Prostate gland (tissue), 2 donors: ENCODE results near the gene FBXL17. TPM values are rescaled to one million over a fixed set of nuclear protein-coding genes. Genes with fewer than 3 reads are reported as not detected.

Source experiments
- DNase-seq: peaks from one replicate; pipeline ENCODE4 v3.0.0-alpha.2; 2019; ENCODE audit warnings: low spot score
- H3K27ac ChIP-seq, 2 donors: fragments of 200-600 bp; sonication (generic); 2 replicates each; pipeline ENCODE4 v1.5.1; 2017 to 2019
- H3K27me3 ChIP-seq: fragments of 200-600 bp; sonication (generic); replicated peaks from 2 replicates; pipeline ENCODE4 v1.5.1; 2019; ENCODE audit not compliant: insufficient read depth
- H3K36me3 ChIP-seq, 2 donors: fragments of 200-600 bp; sonication (generic); 1 replicate in 1 of 2; 2 replicates in 1 of 2; pipeline versions ENCODE4 v1.5.1 to v1.8.1; 2017 to 2019
- H3K4me1 ChIP-seq: fragments of 200-600 bp; sonication (generic); replicated peaks from 2 replicates; pipeline ENCODE4 v1.5.1; 2019
- H3K4me3 ChIP-seq, 2 donors: fragments of 200-600 bp; sonication (generic); 2 replicates each; pipeline ENCODE4 v1.5.1; 2017 to 2019
- H3K9me3 ChIP-seq: fragments of 200-600 bp; sonication (generic); 2 replicates; pipeline ENCODE4 v1.5.1; 2017
- POLR2A ChIP-seq: fragments of 450-650 bp; IDR thresholded peaks from one replicate; pipeline ENCODE4 v1.6.1; 2016; ENCODE audit warnings: antibody characterized with exemption, mild to moderate bottlenecking
- POLR2AphosphoS5 ChIP-seq: sonication (generic); formaldehyde crosslinking; IDR thresholded peaks from one replicate; pipeline ENCODE4 v1.6.1; 2017; ENCODE audit warnings: antibody characterized with exemption
- WGBS: methylation state at CpG from one replicate; pipeline ENCODE4 v1.1.5; 2018; 5-methylcytosine and 5-hydroxymethylcytosine counted together
- intact Hi-C: fragments of 100-400 bp; cut with DNase I; formaldehyde crosslinking; loops from one replicate; pipeline ENCODE4 v1.14.2; 2022
- total RNA-seq, 2 donors: library from RNA; depleted of rRNA; stranded (reverse); fragments of >200 nt; gene quantifications; one replicate each; pipeline ENCODE4 v1.1.0, GENCODE V29; 2016
- TF ChIP-seq, protein P1 (sequence below), 4 experiments: fragments of 200-600 bp in 2 of 4; fragments of 450-650 bp in 2 of 4; sonication (generic) in 2 of 4; IDR thresholded peaks; 1 replicate in 3 of 4; 2 replicates in 1 of 4; pipeline ENCODE4 v1.5.1; 2016 to 2019; ENCODE audit warnings: antibody characterized with exemption in 4 of 4, mild to moderate bottlenecking in 2 of 4, moderate library complexity in 2 of 4

The FBXL17 gene
- total RNA-seq, 2 donors from 2014 or later: 14.8 to 30.4 TPM

DNA sequence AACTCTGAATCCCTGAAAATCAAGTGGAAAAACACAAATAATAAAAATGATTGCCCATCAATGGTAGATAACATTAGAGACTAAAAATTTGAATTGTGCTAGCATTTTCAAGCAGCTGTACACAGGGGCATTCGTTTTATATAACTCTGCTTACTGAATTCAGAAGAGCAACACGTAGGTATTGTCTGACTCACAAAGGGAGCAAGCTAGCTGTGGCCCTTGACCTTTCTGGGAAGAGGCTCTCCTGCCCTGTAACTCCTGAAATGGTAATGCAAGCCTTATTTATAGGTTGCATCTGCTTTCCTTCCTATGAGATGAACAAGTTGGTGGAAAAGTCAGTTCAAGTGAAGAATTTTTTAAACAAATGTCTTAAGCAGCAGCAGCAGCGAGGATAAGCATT is 492.5 kb downstream of the FBXL17 start:
- no peak for TF ChIP-seq POLR2AphosphoS5
- H3K27me3 ChIP-seq: no peaks in the 10 kb centered on the region
- no peak for DNase-seq
- 85% methylated on average over 3 of the region's 3 CpGs for WGBS
- H3K36me3 ChIP-seq: no peaks in the 10 kb centered on the region
- intact Hi-C loops: no loop called here
- H3K27ac ChIP-seq: no peak overlapping the region
- H3K9me3 ChIP-seq: no peaks in the 10 kb centered on the region
- H3K4me3 ChIP-seq: no peak overlapping the region
- no peaks in the 10 kb centered on the region for H3K4me1 ChIP-seq

DNA sequence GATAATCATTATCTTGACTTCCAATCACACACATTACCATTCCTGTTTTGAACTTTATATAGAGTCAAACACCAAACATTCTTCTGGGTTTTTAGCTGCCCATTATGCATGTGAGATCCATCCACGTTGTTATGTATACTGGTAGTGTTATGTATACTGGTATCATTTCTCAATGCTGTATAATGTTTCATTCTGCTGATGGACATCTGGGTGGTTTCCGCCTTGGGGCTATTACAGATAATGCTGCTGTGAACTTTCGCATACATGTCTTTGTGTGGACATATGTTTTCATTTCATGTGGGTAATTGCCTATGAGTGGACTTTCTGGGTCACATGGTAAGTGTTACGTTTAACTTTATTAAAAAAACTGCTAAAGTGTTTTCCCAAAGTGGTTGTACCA is 493.4 kb downstream of the FBXL17 start:
- no peaks in the 10 kb centered on the region for H3K27me3 ChIP-seq
- intact Hi-C loops: no loop called here
- H3K4me3 ChIP-seq: no peak overlapping the region
- no peak for TF ChIP-seq POLR2AphosphoS5
- TF ChIP-seq, protein P1, sequence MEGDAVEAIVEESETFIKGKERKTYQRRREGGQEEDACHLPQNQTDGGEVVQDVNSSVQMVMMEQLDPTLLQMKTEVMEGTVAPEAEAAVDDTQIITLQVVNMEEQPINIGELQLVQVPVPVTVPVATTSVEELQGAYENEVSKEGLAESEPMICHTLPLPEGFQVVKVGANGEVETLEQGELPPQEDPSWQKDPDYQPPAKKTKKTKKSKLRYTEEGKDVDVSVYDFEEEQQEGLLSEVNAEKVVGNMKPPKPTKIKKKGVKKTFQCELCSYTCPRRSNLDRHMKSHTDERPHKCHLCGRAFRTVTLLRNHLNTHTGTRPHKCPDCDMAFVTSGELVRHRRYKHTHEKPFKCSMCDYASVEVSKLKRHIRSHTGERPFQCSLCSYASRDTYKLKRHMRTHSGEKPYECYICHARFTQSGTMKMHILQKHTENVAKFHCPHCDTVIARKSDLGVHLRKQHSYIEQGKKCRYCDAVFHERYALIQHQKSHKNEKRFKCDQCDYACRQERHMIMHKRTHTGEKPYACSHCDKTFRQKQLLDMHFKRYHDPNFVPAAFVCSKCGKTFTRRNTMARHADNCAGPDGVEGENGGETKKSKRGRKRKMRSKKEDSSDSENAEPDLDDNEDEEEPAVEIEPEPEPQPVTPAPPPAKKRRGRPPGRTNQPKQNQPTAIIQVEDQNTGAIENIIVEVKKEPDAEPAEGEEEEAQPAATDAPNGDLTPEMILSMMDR (IDR thresholded peaks at IDR 0.05): no peak
- no peak for TF ChIP-seq POLR2A
- DNase-seq: no peak
- WGBS: 94% methylated on average over 4 of the region's 4 CpGs
- H3K4me1 ChIP-seq: no peaks in the 10 kb centered on the region
- no peaks in the 10 kb centered on the region for H3K9me3 ChIP-seq
- no peaks in the 10 kb centered on the region for H3K36me3 ChIP-seq
- no peak overlapping the region for H3K27ac ChIP-seq

DNA sequence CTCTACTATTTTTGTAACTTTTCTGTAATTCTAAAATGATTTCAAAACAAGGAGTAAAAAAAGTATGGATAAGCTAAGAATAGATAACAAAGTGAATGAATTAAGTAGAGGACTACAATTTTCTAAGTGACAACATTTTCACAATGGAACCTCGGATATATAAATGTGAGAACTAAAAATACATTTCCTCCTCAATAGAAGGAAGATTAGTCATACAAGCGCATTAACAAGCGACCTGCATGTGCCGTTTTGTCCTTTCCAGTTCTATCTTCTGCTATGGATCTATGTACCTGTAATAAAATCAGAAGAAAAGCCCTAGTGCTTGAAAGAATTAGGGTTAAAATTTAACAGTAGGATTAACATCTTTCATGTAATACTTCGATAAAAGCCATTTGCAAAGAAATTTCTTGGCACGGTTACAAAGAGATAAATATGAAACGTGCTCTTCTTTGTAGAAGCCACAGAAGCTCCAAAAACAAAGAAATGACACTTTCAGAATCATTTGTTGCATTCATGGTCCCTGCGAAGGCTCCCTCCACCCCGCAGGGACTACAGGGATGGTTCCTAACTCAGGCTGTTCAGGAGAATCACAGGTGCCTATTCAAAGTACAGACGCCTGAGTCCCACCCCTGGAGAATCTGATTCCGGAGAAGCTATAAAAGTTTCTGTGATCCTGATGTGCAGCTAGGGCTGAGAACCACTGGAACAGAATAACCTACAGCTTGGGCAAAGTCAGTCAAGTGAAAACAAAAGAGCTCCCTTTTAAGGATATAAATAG is 494.5 kb downstream of the FBXL17 start:
- Histone ChIP-seq H3K4me1 (no peaks in the 10 kb centered on the region), H3K27ac (no peak overlapping the region), H3K9me3 (no peaks in the 10 kb centered on the region), H3K4me3 (no peak overlapping the region), H3K27me3 (no peaks in the 10 kb centered on the region), H3K36me3 (no peaks in the 10 kb centered on the region)
- no peak for TF ChIP-seq POLR2A
- TF ChIP-seq POLR2AphosphoS5: no peak
- TF ChIP-seq, protein P1 (IDR thresholded peaks at IDR 0.05): no peak
- no peak for DNase-seq
- intact Hi-C loops: no loop called here
- 28% methylated on average over 11 of the region's 11 CpGs for whole genome bisulfite sequencing

DNA sequence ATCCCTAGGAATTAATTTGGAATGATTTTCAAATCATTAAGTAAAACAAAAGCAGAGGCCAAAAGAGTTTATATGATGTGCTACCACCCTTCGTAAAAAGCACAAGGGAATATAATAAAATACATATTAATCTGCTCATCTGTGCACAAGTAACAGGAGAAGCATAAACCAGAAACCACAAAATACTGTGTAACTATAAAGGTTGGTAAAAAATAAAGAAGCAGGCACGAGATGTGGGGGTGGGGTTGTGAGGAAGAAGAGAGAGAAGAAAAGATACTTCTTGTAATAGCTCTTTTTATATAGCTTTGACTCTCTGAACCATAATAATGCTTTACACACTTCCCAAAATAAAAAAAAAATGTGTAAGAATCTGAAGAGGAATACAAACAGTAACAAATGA is 496.3 kb downstream of the FBXL17 start:
- H3K36me3 ChIP-seq: no peaks in the 10 kb centered on the region
- 85% methylated on average over 2 of the region's 2 CpGs for WGBS
- no peaks in the 10 kb centered on the region for H3K4me1 ChIP-seq
- no peaks in the 10 kb centered on the region for H3K9me3 ChIP-seq
- no peak overlapping the region for H3K27ac ChIP-seq
- intact Hi-C loops: no loop called here
- no peak for DNase-seq
- H3K4me3 ChIP-seq: no peak overlapping the region
- no peak for TF ChIP-seq POLR2AphosphoS5
- TF ChIP-seq, protein P1 (IDR thresholded peaks at IDR 0.05): no peak
- TF ChIP-seq POLR2A: no peak
- H3K27me3 ChIP-seq: no peaks in the 10 kb centered on the region

DNA sequence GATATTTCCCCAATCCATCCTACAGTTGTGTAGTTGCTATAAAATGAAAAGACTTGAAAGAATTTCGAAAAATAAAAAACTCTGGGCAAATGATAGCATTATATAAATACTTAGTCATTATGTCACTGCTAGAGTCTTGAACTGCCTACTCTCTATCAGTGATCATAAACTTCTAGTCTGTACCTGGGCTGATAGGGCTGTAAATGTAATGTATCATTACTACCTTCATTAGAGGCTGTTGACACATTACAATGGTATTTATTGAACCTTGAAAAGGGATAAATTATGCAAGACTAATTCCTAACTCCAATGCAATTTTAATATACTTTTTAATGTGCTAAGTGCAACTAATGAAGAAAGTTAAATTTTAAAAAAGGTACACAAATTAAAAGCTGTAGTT is 497.0 kb downstream of the FBXL17 start:
- no peak for TF ChIP-seq POLR2AphosphoS5
- TF ChIP-seq, protein P1 (IDR thresholded peaks at IDR 0.05): no peak
- TF ChIP-seq POLR2A: no peak
- intact Hi-C loops: no loop called here
- Histone ChIP-seq H3K4me3 (no peak overlapping the region), H3K27me3 (no peaks in the 10 kb centered on the region), H3K36me3 (no peaks in the 10 kb centered on the region), H3K27ac (no peak overlapping the region), H3K4me1 (no peaks in the 10 kb centered on the region), H3K9me3 (no peaks in the 10 kb centered on the region)
- DNase-seq: no peak
- WGBS: 75% methylated on average over 1 of the region's 1 CpG
